HFF-Myc (cell line): Measurements from ENCODE around the gene TNRC6C.

Experiments used
- DNase-seq: peaks from one replicate; pipeline ENCODE4 v3.0.0-alpha.2; 2011; ENCODE audit warnings: low read depth; ENCODE audit errors: extremely low read depth
- H3K4me3 ChIP-seq: replicated peaks from 2 replicates; pipeline ENCODE4 v1.5.1; 2011; ENCODE audit warnings: low read depth, mild to moderate bottlenecking, control low read depth, low read length
- TF ChIP-seq, protein P1 (sequence below): IDR thresholded peaks from 2 replicates; pipeline ENCODE4 v1.5.1; 2012; ENCODE audit warnings: mild to moderate bottlenecking, low read depth, low read length, control low read depth; ENCODE audit errors: missing control alignments

Gene TNRC6C

DNA sequence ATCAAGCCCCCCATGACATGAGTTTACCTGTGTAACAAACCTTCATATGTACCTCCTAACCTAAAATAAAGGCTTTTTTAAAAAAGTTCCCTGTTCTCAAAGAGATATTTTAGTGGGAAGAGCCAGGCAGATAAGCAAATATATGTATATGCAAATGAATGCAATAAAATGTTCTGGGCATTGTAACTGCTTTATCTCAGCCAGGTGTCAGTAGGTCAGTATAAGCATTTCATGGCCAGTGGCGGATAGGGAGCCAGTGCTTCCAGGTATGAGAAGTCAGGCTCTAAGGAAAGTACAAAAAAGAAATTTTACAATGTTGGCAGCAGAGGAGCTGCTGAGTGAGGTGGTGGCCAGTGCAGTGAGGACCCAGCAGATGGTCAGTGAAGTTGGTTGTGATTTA is 53.9 kb downstream of the TNRC6C start:
- TF ChIP-seq, protein P1, sequence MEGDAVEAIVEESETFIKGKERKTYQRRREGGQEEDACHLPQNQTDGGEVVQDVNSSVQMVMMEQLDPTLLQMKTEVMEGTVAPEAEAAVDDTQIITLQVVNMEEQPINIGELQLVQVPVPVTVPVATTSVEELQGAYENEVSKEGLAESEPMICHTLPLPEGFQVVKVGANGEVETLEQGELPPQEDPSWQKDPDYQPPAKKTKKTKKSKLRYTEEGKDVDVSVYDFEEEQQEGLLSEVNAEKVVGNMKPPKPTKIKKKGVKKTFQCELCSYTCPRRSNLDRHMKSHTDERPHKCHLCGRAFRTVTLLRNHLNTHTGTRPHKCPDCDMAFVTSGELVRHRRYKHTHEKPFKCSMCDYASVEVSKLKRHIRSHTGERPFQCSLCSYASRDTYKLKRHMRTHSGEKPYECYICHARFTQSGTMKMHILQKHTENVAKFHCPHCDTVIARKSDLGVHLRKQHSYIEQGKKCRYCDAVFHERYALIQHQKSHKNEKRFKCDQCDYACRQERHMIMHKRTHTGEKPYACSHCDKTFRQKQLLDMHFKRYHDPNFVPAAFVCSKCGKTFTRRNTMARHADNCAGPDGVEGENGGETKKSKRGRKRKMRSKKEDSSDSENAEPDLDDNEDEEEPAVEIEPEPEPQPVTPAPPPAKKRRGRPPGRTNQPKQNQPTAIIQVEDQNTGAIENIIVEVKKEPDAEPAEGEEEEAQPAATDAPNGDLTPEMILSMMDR = no peak
- DNase-seq = no peak
- H3K4me3 ChIP-seq = no peak overlapping the region

DNA sequence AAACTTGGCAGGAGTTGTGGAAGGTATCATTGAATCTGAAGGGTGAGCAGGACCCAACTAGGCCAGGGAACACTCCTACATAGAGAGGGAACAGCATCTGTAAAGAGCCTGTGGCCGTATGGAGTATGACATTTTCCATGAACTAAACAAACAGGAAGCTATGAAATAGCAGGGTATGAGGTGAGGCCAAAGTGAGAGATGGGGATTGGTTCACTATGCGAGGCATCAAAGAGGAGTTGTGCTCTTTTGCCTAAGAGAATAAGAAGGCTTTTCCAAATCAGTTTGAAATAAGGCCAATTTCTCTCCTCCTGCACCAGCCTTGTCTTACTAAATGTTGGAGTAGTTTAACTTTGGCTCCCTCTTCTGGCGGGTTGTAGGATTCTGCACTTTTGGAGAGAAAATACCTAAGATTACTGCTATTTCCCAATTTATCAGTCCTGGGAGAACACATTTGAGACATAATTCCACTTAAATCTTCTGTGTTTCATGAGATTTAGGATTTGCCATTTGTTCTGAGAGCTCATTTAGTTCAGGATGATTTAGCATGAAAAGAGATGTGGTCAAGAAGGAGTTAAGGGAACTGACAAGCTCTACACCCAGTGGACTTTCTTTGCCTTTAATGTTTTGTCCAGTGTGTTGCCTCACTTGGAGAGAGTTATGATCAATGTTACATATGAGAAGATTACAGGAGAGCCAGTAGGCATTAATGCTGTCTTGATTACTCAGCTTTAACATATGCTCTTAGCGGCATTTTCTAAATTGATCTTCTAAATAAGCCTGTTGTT is 55.4 kb downstream of the TNRC6C start:
- H3K4me3 ChIP-seq = no peak overlapping the region
- DNase-seq = peak; percentile 49
- TF ChIP-seq, protein P1 = peak; percentile 75

DNA sequence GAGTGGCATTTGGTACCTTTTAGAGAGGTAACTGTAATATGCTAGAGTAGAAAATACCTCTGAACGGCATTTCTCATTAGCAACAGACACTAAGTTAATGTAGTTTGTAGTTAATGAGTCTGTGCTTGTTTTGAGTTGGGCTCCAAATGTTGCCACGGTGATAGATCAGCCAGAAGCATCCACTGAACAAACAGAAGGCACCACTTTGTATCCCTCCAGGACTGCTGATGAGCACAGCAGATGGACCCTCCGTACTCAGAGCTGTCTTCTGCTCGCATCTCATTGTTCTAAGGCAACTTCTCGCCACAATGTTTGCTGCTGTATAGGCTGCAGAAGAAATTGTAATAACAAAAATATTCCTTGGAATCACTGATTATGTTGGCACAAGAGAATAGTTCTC is 56.1 kb downstream of the TNRC6C start:
- TF ChIP-seq, protein P1 = no peak
- no peak overlapping the region for H3K4me3 ChIP-seq
- DNase-seq = no peak

DNA sequence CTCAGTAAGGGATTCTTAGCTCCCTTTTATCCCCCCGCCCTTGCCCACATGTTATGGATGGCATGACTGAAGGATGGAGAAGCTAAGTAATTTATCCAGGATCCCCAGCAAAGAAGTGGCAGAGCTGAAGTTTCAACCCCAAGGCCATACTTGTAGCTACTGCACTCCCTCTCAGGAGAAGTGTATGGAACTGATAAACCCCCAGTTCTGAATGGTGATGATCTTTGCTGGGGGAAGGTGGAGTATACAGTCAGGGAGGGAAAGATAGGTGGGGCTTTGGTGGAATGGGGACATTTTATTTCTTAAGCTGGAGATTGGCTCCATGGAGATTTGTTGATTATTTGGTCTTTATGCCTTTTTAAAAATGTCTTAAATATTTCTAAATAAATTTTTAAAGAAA is 58.3 kb downstream of the TNRC6C start:
- TF ChIP-seq, protein P1 = no peak
- H3K4me3 ChIP-seq = no peak overlapping the region
- no peak for DNase-seq

DNA sequence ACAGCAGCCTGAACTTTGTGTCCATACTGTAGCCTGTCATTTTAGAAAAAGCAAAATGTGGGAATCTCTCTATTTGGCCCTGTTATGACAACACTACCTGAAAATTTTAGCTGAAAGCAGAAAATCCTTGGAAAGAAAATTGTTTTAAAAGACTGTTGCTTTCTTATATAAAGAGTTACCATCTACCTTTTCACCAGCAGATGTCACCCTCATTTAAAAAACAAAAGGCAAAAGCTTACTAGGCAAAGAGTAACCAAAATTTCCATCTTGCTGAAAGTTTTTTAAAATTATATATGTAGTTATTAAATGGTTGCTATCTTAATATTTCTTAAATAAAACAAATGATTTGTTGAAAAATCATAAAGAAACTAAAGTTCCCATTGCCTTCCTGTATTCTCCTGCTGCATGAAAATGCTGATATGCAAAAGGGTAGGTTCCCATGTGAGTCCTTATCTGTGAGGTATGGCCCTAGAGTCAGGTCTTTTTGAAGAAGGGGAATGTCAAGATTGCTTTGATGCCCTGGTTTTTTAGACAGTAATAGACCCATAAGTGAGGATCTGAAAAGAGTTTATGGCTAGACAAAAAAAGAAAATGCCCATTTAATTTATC is 61.0 kb downstream of the TNRC6C start:
- H3K4me3 ChIP-seq = no peak overlapping the region

DNA sequence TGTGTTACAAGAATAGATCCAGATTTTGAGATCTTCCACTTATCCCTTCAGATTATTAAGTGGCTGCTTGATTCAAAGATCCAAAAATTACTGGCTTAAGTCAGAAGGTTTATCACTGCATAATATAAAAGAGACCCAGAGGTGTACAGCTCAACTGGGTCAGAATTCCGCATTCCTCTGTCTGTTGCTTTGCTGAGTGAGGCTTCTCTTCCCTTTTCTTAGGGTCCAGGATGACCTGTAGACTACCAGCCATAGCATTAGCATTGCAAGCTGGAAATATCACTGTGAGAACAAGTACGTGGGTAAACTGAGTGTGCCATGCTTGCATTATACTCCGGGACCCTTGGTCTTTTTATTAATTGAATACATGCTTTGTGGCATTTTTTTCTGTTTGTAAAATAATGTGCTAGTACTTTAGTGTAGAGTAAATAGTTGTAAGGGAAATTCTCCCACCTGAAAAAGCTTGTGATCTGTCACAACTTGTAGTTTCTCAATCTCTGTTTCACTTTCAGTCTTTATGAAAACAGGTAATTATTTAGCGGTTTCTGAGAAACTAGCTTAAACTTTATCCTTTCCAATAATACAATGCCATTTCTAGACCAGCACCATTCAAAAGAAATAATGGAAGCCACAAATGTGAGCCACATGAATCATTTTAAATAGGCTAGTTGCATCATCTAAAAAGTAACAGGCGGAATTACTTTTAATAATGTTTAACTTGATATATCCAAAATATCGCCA is 61.6 kb downstream of the TNRC6C start:
- no peak overlapping the region for H3K4me3 ChIP-seq
- DNase-seq = no peak
- TF ChIP-seq, protein P1 = no peak

More for the DNA sequence above, 61.0 kb downstream of the TNRC6C start:
- TF ChIP-seq, protein P1 = peak; percentile 31
- no peak for DNase-seq
